Endometrial microvascular endothelial cells (primary cell): ENCODE data around the gene SKI. TPM values are rescaled to one million over a fixed set of nuclear protein-coding genes. Genes with fewer than 3 reads are reported as not detected.
"Not testable (repeated sequence)": the region's sequence is repeated elsewhere in the genome, so short reads cannot be mapped to it uniquely, and the experiment has no call there.

Source experiments
- in situ Hi-C: cut with HindIII; loops from 2 replicates; pipeline ENCODE4 v1.10.0; 2017; ENCODE audit warnings: low sequenced_read_pairs, low pct_unique_long_range_greater_than_20kb; ENCODE audit errors: inconsistent ontology term
- total RNA-seq: library from RNA; depleted of rRNA; stranded (reverse); fragments of >200 nt; gene quantifications from one replicate; pipeline ENCODE4 v1.2.3, GENCODE V29; 2015; ENCODE audit errors: inconsistent ontology term

SKI gene
- total RNA-seq, 1 donor from 2014 or later: 26.6 TPM

DNA sequence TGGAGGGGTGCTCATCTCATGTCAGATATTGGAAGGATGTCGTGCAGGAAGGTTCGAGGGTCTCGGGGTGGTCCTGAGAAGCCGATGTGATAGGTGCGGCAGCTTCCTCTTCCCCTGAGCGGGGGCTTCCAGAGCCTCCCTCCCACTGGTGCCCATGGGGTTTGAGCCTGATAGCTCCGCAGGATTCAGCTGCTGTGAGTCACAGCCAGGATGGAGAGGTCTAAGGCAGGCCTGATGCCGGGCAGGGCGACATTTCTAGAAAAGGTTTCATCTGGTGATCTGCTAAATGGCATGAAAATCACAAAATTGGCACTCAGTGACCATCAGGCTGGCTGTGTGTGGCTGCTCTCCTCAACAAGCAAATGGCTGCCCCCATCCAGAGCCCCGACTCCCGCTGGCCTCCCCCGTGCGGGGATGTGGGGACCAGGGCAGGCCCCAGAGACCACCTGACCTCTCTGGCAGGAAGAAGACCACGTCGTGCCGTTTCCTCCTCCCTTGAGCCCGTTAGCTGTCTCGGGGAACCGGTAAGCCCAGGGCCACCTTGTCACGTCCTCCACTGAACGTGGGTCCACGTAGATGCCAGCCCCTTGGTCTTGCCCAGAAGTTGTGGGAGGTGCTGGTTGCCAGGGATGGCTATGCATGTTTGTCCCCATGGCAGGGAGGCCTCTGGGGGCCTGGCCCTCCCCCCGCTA lies 66.1 kb downstream of the SKI start:
- in situ Hi-C loops: no loop called here

DNA sequence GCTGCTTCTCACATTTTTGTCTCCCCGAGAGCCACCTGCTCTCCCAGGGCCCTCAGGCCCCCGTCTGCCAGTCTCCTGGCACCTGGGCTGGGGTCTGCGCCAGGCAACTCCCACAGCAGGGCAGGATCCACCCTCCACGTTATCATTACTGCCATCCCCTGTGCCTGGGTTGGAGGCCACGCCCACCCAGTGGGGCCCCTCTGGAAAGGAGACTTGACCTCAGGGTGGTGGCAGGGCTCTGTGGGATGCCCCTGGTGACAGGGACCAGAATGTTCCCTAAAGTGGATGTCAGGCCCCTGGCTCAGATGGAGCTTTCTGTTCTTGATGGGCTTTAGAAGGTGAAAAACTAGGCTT lies 66.6 kb downstream of the SKI start:
- in situ Hi-C loops: no loop called here

DNA sequence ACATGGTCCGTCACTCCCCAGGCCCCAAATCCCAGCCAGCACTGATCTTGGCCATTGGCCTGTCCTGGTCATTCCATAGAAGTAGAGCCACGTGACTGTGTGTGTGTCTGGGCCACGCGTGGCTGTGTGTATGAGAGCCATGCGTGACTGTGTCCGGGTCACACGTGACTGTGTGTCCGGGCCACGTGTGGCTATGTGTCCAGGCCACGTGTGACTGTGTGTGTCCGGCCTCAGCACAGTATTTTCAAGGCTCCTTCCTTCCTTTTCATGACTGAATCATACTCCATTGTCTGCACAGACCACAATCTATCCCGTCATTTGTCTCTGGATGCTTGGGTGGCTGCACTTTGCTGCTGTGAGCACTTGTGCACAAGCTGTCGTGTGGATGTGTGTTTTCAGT lies 67.4 kb downstream of the SKI start:
- in situ Hi-C loops: no loop called here

DNA sequence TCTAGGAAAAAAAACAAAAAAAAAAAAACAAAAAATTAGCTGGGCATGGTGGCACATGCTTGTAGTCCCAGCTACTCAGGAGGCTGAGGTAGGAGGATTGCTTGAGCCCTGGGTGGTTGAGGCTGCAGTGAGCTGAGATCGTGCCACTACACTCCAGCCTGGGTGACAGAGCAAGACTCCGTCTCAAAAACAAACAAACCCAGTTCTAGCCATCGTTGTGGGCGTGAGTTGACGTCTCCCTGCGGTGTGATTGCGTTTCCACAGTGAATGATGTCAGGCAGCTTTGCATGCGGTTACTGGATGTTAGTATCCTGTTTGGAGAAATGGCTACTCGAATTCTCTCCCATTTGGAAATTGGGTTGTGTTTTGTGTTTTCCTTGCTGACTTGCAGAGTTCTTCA lies 68.1 kb downstream of the SKI start:
- in situ Hi-C loops: not testable (repeated sequence)

DNA sequence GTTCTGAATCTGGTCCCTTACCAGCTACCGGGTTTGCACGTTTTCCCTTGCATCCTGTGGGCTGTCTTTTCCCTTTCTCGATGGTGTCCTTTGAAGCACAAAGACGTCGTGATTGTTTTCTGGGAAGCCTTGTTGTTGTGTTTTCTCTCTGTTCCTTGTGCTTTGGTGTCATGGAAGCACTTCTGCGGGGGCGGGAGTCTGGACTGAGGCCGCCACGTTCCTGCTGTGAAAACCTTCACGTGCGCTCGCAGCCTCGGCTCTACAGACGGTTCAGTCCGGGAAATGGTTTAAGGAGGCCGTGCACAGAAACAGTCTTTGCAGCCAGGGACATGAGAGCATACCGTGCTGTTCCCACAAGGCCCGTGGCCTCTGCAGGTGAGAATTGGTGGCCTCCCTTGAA lies 68.5 kb downstream of the SKI start:
- in situ Hi-C loops: no loop called here

DNA sequence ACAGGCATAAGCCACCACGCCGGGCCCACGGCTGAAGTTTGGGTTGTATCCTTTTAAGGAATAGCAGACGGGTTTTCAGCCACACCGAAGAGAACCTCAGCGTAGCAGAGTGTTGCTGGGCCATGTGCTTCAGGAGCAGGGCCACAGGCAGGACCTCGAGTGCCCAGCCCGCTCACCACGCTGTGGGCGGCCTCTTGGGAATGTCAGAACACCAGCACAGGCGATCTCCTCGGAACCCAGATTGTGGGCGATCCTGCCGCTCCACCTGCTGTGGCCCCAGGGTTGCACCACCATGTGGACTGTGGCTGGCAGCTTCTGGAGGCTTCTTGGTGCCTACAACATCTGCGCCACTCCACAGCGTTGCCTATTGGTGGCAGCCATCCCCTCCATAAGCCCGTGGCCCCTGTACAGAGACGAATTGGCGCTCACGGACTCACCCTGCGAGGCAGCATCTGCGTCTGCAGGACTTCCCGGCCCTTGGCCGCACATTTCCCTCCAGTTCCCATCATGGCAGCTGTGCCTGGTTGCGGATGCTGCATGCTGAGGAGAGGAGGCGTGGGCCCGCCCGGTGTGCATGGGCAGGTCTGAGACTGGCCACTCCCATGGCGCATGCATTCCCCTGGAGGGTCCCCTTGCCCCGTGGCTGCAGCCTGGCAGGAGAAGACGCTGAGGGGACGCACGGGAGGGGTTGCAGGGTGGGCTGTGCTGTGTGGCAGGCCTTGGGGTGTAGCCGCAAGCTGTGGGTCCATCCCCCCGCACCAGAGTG lies 69.3 kb downstream of the SKI start:
- in situ Hi-C loops: no loop called here

DNA sequence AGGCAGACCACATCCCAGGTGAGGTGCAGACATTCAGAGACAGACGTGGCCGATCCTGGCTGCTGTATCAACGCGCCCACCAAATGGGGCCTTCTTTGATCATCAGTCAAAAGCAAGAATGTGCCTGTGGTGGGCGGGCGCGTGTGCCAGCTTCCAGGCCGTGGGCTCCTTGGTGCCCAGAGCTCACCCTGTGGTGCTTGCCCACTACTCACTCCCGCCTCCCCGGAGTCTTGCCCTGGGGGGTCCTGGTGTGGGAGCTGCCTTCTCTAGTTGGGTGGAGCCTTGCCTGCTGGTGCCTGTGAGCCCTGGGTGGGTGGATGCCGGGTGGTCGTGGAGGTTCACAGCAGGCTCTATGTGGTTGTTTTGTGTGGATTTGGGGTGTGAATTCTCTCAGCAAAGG lies 70.6 kb downstream of the SKI start:
- in situ Hi-C loops: no loop called here

DNA sequence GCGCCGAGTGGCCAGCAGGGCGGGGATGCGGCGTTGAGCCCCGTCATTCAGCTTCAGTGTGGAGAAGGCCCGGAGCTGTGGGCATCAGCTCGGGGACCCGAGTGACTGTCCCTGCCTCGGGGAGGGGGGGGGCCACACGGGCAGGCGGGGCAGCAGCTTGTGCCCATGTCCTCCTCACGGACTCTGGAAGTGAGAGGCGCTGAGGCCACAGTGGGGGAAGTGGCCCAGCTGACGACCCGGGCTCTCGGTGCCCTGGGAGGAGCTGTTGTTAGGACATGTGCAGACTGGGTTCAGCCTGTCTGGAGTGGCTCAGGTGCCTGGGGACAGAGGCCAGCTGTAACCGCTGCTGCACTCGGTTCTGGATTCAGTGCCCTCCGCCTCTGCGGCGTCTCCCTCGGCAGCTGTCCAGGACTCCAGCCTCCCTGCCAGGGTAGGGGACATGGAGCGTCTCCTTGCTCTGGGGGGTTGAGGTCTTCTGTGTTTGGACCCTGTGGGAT lies 71.1 kb downstream of the SKI start:
- in situ Hi-C loops: no loop called here

DNA sequence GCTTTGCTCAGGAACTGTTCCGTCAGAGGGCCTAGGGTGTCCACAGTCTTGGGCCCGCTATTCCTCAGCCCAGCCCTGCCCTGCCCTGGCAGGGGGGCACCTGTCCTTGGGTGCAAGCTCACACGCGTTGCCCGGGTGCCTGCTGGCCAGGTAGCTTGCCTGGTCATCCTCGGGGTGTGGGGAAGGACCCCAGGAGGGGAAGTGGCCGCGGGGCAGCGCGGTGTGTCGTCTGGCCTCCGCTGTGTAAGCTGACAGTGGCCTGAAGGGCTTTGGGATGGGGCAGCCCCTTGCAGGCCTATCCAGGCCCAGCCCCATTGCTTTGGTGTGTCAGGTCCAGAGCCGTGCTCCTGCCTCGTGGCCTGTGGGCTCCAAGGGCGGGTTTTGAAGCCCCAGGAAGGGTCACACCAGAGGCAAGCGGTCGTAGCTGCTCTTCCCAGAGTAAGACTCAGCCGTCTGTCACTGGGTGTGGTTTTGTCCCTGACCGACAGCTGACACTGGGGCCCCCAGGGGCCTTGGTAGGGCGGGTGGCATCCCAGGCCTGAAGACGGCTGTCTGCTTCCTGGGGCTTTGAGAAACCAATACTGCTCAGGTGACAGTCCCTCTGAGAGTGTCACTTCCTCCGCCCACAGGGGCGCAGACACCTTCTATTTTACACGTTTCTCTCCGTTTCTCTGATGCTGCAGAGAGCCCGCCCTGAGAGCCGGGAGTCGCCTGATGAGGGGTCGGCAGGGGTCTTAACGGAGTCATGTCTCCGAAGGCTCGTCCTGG lies 72.1 kb downstream of the SKI start:
- in situ Hi-C loops: loop anchor here (10.0 kb wide), 1 partner anchor 105 kb away; the partner anchor contains the start of gene FAAP20

DNA sequence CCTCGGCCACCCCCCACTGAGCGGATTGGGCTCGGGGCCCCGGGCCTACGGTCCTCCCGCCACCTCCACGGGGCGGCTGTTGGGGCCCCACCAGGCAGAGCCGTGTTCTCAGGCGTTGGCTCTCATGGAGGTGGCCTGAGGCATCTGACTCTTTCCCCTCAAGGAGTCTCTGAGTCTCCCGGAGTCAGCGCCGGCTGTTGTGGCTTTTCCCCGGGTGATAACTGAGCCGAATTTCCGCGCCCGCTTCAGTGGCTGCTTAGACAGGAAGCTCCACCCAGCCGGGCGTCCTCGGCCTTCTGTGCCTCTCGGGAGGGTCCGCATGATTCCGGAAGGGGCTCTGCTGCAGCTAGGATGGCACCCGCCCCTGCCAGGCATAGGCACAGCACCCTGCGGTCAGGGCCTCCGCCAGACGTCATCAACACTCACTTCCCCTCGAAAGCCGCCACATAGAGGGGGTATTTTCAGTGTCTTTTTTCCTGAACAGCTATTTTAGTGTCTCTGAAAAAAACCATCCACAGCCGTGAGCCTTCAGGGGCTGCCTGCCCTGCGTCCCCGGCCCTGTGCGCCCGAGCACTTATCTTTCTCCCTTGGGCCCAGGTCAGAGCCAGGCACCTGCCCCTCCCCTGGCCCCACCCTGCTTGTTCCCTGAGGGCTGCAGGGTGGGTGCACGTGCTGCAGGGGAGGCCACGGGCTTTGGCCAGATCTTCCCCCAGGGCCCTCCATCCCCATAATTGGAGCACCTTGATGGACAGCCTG lies 72.9 kb downstream of the SKI start:
- in situ Hi-C loops: loop anchor here (10.0 kb wide), 1 partner anchor 106 kb away; the partner anchor contains the start of gene FAAP20

DNA sequence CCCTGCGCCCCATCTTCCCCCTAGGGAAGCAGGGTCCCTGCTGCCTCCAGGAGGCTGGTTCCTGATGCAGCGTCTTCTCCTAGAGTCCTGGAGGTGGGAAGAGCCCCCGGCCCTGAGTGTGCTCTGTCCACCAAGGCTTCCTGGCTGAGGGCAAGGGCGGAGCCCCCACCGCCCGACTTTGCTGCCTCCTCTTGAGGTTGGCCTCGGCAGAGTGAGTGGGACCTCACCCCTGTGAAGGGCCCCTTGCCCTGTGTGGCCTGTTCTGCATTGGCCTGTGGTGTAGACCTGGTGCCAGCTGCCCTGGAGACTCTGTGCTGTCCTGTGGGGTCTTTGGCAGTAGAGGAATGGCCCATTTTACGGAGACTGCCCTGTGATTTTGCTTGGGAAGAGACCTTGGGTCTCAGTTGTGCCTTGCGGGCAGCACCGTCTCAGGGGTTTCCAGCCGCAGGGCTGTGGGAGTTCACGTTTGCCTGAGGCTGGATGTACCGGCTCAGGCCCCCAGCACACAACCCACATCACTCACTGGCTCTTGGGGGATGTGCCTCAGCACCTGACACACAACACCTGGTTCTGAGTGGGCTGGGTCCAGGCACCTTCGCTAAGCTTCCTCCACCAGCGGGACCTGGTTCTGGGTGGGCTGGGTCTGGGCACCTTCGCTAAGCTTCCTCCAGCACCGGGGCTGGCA lies 73.6 kb downstream of the SKI start:
- in situ Hi-C loops: loop anchor here (10.0 kb wide), 1 partner anchor 107 kb away; the partner anchor contains the start of gene FAAP20

DNA sequence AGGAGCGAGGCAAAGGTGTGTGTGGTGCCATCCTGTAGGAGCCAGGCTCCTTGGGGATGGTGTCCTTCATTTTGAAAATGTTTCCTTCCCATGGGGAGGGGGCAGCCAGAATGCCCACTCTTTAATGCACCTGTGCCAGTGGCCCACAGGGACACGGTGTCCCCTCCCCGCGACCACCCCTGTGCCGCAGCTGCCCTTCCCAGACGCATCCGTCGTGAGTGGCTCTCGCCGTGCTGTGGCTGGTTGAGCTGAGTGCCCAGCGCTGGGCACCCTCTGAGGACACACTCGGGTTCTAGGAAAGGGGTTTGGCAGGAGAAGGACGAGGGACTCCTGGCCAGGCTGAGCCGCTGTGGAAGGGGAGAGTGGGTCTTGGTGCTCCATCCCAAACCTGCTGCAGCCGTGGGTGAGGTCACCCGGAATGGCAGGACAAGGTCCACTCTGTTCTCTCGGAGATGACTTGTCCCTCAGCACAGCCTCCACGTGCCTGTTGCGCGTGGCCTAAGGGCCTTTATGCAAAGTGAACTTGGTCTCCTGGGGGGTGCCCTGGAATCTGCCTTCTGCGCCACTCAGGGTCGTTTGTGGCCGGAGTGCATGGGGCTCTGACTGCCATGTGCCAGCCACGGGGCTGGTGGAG lies 74.3 kb downstream of the SKI start:
- in situ Hi-C loops: loop anchor here (10.0 kb wide), 1 partner anchor 108 kb away; the partner anchor contains the start of gene FAAP20

DNA sequence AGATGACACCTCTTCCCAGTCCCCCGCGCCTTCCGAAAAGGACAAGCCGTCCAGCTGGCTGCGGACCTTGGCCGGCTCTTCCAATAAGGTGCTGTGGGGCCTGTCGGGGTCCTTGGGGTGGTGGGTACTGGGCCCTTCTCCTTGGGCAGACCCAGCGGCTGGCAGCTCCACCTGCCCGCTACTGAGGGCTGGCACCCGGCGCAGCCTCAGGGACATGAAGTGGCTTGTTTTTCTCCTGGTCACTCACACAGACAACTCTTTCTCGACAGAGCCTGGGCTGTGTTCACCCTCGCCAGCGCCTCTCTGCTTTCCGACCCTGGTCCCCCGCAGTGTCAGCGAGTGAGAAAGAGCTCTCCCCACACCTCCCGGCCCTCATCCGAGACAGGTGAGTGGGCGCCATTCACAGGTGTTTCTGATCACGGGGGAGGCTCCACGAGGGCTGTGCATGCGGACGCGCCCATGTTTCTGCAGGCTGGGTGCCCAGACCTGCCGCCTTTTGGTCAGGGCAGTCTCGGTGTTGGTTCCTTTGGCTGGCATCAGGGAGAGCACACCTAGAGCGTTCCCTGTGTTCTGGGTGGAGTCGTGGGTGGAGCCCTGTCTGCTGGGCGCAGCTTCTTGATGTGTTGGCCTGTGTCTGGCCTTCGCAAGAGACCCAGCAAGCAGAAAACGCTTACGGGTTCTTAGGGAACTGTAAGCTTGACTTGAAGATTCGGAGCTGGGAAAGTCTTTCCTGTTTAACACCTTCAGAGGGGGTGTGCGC lies 75.1 kb downstream of the SKI start:
- in situ Hi-C loops: loop anchor here (10.0 kb wide), 1 partner anchor 108 kb away; the partner anchor contains the start of gene FAAP20

DNA sequence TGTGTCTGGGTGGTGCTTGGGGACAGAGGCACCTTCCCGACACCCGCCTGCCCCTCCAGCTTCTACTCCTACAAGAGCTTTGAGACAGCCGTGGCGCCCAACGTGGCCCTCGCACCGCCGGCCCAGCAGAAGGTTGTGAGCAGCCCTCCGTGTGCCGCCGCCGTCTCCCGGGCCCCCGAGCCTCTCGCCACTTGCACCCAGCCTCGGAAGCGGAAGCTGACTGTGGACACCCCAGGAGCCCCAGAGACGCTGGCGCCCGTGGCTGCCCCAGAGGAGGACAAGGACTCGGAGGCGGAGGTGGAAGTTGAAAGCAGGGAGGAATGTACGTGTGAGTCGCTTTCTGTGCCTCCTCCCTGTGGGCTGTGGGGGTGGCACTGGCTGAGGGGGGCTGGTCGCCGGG lies 75.7 kb downstream of the SKI start:
- in situ Hi-C loops: loop anchor here (10.0 kb wide), 1 partner anchor 109 kb away; the partner anchor contains the start of gene FAAP20

DNA sequence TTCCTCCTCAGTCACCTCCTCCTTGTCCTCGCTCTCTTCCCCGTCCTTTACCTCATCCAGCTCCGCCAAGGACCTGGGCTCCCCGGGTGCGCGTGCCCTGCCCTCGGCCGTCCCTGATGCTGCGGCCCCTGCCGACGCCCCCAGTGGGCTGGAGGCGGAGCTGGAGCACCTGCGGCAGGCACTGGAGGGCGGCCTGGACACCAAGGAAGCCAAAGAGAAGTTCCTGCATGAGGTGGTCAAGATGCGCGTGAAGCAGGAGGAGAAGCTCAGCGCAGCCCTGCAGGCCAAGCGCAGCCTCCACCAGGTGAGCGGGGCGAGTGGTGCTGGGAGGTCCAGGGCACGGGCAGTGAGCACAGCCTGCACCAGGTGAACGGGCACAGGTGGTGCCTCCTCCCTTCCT lies 76.2 kb downstream of the SKI start:
- in situ Hi-C loops: loop anchor here (10.0 kb wide), 1 partner anchor 109 kb away; the partner anchor contains the start of gene FAAP20

DNA sequence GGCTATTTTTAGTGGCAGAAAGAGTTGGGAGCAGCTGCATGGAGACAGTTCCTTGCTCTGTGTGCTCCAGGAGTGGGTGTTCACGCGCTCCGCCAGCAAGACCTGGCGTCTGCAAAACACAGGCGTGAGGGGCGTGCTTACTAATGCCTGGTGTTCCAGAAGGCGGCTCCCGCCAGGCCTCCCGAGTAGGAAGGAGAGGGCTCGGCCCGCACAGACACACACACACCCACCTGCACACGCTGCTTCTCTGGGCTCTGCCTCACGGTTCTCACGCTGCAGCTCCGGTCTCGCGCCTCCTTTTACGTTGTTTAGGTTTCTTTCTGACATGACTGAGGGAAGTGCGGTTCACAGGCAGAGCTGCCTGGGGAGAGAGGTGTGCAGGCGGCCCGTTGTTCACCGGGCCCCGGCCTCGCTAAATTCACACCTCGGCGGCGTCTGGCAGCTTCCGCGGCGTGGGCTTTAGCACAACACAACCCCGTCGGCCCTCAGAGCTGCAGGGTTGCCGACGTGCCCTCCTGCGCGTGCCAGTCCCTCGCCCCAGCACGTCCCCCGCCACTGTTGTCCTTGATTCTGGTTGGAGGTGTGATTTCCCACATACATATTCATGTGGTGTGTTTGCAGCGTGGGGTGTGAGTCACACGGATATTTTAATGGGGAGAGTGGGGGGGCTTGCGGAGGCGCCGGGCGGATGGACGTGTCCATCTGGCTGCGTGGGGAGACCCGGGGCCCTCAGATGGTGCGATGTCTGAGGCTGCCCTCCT lies 77.0 kb downstream of the SKI start:
- in situ Hi-C loops: loop anchor here (10.0 kb wide), 1 partner anchor 110 kb away; the partner anchor contains the start of gene FAAP20
